ENCODE data around the gene PNMT.

The PNMT gene

DNA sequence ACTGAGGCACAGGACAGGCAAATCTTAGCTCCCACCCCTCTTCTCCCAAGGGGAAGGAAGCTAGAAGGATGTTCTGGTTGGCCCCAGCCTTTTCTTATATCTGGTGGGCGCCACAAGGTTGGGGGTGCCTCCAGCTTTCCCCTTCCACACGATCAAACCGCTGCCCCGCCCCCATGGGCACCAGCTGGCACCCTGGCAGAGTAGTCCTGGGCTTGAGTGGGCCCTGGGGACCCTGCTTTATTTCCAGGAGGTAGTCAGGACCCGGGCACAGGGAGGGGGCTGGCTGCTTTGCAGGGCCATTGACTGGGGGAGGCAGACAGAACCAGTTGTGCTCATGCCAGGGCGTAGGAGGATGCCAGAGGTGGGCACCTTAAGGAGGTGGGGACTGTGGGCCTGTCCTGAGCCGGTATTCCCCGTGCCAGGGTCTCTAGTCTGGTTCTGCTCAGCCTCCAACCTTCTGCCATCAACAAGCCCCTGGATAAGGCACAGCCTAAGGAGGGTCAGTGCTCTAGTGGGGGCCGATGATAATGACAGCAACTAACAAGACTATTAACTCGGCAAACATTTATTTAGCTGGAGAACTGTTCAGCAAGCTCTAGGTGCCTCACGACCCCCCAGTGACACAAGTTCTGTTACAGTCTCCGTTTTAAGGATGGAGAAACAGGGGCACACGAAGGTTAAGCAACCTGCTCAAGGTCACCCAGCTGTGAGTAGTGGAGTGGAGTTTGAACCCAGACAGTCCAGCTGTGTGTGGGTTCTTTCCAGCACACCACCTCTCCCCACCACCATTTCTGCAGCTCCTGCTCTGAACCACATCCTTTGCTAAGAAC is 49.1 kb upstream of the PNMT start (continued):
- TF ChIP-seq ZFP37 (tag by site-specific recombination; IDR thresholded peaks at IDR 0.05) (no peak), ZNF561 (tag by site-specific recombination; IDR thresholded peaks at IDR 0.05; ENCODE audit: borderline replicate concordance) (no peak), ZNF510 (tag by site-specific recombination; IDR thresholded peaks at IDR 0.05; ENCODE audit: insufficient replicate concordance) (no peak), GLIS1 (tag by site-specific recombination; IDR thresholded peaks at IDR 0.05) (peak; percentile 74), OVOL3 (tag by site-specific recombination; IDR thresholded peaks at IDR 0.05) (no peak), WT1 (tag by site-specific recombination; IDR thresholded peaks at IDR 0.05) (no peak)

GRCh38 chr17:39619786-39620101 is 48.5 kb upstream of the PNMT start:
- no peak overlapping the region for H3K27ac ChIP-seq (ENCODE audit: extremely low read depth, low read depth, low read length)
- TF ChIP-seq ZNF600 (tag by site-specific recombination; IDR thresholded peaks at IDR 0.05) (peak; percentile 86; the same call in 1 of the 2 replicates), ZBTB6 (tag by site-specific recombination; IDR thresholded peaks at IDR 0.05) (no peak), ZNF292 (tag by site-specific recombination; IDR thresholded peaks at IDR 0.05; ENCODE audit: borderline replicate concordance, low read depth) (no peak), ZNF768 (tag by site-specific recombination; IDR thresholded peaks at IDR 0.05) (0 out of 2 replicates have a peak, but pooled peaks have one; percentile 37)
- POLR2A ChIA-PET: interaction anchor here (0.6 to 2.1 kb wide), 2 partner anchors 11 to 415 kb away, joined by 4 to 6 read pairs; no protein-coding TSS in a partner anchor
- no peaks in the 10 kb centered on the region for H3K36me3 ChIP-seq (ENCODE audit: control insufficient read depth in 2 of 2, insufficient read depth in 1 of 2, low read length in 2 of 2)
- H3K9me3 ChIP-seq (ENCODE audit: control insufficient read depth, insufficient read depth, low read depth, low read length): no peaks in the 10 kb centered on the region
- CTCF ChIA-PET: interaction anchor here (1.0 to 11.8 kb wide), 16 partner anchors 8 to 414 kb away, joined by 3 to 475 read pairs (median 22); partner anchors contain the start of genes PNMT, STARD3 and TCAP
- peaks cover 4% of the 10 kb centered on the region for H3K4me1 ChIP-seq (ENCODE audit: control insufficient read depth, insufficient read depth, low read length)
- no peak overlapping the region for H3K4me3 ChIP-seq (ENCODE audit: low read depth, low read length)

DNA sequence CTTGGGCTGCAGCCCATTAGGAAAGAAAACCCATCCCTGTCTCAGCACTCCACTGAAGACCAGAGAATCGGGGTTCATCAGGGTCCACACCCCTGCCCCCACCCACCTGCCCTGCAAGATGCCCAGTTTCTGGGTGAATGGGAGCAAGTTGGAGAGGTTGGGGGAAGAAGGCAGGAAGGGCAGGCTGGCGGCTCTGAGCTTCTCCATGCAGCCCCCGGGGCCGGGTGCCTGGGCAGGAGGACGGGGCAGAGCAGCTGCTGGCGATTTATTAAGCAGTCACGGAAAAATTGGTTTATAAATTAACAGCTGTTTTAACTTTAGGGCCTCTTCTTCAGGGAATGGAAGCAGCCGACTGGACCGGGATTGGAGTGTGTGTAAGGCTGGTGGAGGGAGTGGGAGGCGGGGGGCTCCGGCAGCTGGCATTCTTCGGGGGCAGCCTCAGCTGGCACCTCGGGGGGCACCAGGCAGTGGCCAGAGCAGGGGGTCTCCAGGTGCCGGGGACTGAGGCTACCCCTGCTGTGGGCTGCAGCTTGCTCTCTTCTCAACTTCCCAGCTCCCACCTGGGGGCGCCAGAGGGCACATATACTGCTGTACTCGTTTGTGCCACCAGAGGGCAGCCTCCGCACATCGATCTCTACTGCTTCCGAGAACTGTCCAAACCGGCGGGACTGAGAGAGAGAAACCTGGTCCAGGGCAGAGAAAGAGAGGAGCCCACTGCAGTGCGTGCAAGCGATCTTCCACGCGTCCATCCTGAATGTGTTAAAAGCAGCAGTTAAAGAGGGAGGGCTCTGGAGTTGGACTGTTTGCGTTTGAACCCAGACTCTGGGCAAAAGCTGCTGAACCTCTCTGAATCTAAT is 46.5 kb upstream of the PNMT start:
- Histone ChIP-seq H3K36me3 (ENCODE audit: control insufficient read depth in 2 of 2, insufficient read depth in 1 of 2, low read length in 2 of 2) (no peaks in the 10 kb centered on the region), H3K9me3 (ENCODE audit: control insufficient read depth, insufficient read depth, low read depth, low read length) (no peaks in the 10 kb centered on the region), H3K4me3 (ENCODE audit: low read depth, low read length) (no peak overlapping the region), H3K4me1 (ENCODE audit: control insufficient read depth, insufficient read depth, low read length) (peaks cover 4% of the 10 kb centered on the region), H3K27ac (ENCODE audit: extremely low read depth, low read depth, low read length) (no peak overlapping the region)
- ChIA-PET POLR2A (interaction anchor here (0.5 to 1.3 kb wide), 8 partner anchors 12 to 359 kb away, joined by 3 to 7 read pairs (median 4); partner anchors contain the start of genes ERBB2, PGAP3 and PSMD3), CTCF (interaction anchor here (0.5 to 11.8 kb wide), 99 partner anchors 10 to 984 kb away, joined by 3 to 475 read pairs (median 5); partner anchors contain the start of genes CSF3, ERBB2, MIEN1 and NEUROD2)
- peak; percentile 80; the same call in 1 of the 2 replicates for TF ChIP-seq ZNF324 (tag by site-specific recombination; IDR thresholded peaks at IDR 0.05)
- TF ChIP-seq ZBTB10 (tag by site-specific recombination; IDR thresholded peaks at IDR 0.05): no peak
- peak; percentile 26; the same call in 1 of the 2 replicates for TF ChIP-seq ZNF335 (tag by site-specific recombination; conservative IDR thresholded peaks at IDR 0.05)
- peak; percentile 99 for TF ChIP-seq ZNF654 (tag by site-specific recombination; IDR thresholded peaks at IDR 0.05; ENCODE audit: low read depth)
- TF ChIP-seq, protein P1, sequence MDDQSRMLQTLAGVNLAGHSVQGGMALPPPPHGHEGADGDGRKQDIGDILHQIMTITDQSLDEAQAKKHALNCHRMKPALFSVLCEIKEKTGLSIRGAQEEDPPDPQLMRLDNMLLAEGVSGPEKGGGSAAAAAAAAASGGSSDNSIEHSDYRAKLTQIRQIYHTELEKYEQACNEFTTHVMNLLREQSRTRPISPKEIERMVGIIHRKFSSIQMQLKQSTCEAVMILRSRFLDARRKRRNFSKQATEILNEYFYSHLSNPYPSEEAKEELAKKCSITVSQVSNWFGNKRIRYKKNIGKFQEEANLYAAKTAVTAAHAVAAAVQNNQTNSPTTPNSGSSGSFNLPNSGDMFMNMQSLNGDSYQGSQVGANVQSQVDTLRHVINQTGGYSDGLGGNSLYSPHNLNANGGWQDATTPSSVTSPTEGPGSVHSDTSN (CRISPR knock-in tag; IDR thresholded peaks at IDR 0.05): 0 out of 2 replicates have a peak, but pooled peaks have one; percentile 37
- peak; percentile 32 for TF ChIP-seq ZBTB8A (tag by site-specific recombination; IDR thresholded peaks at IDR 0.05)
- TF ChIP-seq ZNF558 (tag by site-specific recombination; IDR thresholded peaks at IDR 0.05): no peak
- TF ChIP-seq ZNF701 (tag by site-specific recombination; IDR thresholded peaks at IDR 0.05): no peak
- TF ChIP-seq GLIS2 (tag by site-specific recombination; IDR thresholded peaks at IDR 0.05): peak; percentile 54; the same call in 1 of the 2 replicates
- peak; percentile 15; the same call in 1 of the 2 replicates for TF ChIP-seq ZNF391 (tag by site-specific recombination; IDR thresholded peaks at IDR 0.05; ENCODE audit: borderline replicate concordance, low read depth)
- no peak for TF ChIP-seq SETDB1 (IDR thresholded peaks at IDR 0.05; ENCODE audit: insufficient read length, low read length)
- TF ChIP-seq, protein P2, sequence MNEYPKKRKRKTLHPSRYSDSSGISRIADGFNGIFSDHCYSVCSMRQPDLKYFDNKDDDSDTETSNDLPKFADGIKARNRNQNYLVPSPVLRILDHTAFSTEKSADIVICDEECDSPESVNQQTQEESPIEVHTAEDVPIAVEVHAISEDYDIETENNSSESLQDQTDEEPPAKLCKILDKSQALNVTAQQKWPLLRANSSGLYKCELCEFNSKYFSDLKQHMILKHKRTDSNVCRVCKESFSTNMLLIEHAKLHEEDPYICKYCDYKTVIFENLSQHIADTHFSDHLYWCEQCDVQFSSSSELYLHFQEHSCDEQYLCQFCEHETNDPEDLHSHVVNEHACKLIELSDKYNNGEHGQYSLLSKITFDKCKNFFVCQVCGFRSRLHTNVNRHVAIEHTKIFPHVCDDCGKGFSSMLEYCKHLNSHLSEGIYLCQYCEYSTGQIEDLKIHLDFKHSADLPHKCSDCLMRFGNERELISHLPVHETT (tag by site-specific recombination; IDR thresholded peaks at IDR 0.05): peak; percentile 77
